ENCODE results near the gene TAF1B.
"Not testable (repeated sequence)": the region's sequence is repeated elsewhere in the genome, so short reads cannot be mapped to it uniquely, and the experiment has no call there.

TAF1B gene

DNA sequence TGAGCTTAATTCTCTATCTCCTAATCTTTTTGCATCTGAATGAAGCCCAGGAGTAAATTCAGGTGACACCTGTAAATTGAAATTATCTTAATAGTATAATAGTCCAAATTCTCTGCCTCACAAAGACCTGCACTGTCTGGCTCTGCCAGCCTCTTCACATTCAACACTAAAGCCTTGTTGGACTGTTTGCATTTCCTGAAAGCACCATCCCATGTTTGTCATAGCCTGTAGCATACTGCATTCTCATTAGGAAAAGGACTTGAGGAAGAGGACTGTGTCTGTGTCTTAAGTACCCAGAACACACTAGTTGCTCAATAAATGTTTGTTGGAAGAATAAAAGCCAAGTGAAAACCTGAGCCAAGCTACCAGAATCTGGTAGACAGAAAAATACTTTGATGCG is 65.4 kb downstream of the TAF1B start:
- TF ChIP-seq ZNF274 (IDR thresholded peaks at IDR 0.05; ENCODE audit: low read depth, low read length): no peak
- TF ChIP-seq YY1 (IDR thresholded peaks at IDR 0.05; ENCODE audit: insufficient read depth, insufficient read length): no peak
- TF ChIP-seq SUZ12 (IDR thresholded peaks at IDR 0.05; ENCODE audit: extremely low read depth, insufficient read depth, insufficient read length): no peak
- no peaks in the 10 kb centered on the region for H3K4me1 ChIP-seq (ENCODE audit: insufficient read depth, insufficient read length)
- H3K9me3 ChIP-seq (ENCODE audit: insufficient read depth, low read length): no peaks in the 10 kb centered on the region
- peaks cover 30% of the 10 kb centered on the region for H3K36me3 ChIP-seq (ENCODE audit: insufficient read depth, insufficient read length, low read length)
- H3K4me3 ChIP-seq (ENCODE audit: insufficient read length, low read depth): no peak overlapping the region
- no peak for DNase-seq (ENCODE audit: low read depth, low spot score)
- no peak overlapping the region for H3K9ac ChIP-seq (ENCODE audit: insufficient read length, low read depth)
- H3K27me3 ChIP-seq (ENCODE audit: insufficient read depth, insufficient read length): no peaks in the 10 kb centered on the region

DNA sequence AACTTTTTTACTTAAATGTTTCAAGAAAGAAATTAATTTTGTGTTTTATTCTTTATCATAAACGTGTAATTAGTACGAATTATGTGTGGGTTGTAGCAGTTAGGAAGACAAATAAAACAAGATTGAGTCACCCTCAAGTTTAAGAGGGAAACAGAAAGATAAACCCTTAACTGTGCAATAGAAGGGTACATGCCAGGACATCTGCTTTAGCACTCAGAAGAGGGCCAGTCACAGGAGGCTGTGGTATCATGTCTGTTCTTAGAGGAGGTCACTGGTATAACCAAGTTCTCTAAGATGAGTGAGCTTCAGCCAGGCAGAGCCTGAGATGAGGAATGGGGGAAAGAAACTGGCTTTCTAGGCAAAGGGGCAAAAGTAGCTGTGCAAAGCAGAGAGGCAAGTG is 65.8 kb downstream of the TAF1B start:
- Histone ChIP-seq H3K4me1 (ENCODE audit: insufficient read depth, insufficient read length) (no peaks in the 10 kb centered on the region), H3K36me3 (ENCODE audit: insufficient read depth, insufficient read length, low read length) (peaks cover 33% of the 10 kb centered on the region), H3K27me3 (ENCODE audit: insufficient read depth, insufficient read length) (no peaks in the 10 kb centered on the region), H3K9me3 (ENCODE audit: insufficient read depth, low read length) (no peaks in the 10 kb centered on the region), H3K4me3 (ENCODE audit: insufficient read length, low read depth) (no peak overlapping the region), H3K9ac (ENCODE audit: insufficient read length, low read depth) (no peak overlapping the region)
- TF ChIP-seq ZNF274 (IDR thresholded peaks at IDR 0.05; ENCODE audit: low read depth, low read length): no peak
- no peak for TF ChIP-seq SUZ12 (IDR thresholded peaks at IDR 0.05; ENCODE audit: extremely low read depth, insufficient read depth, insufficient read length)
- TF ChIP-seq YY1 (IDR thresholded peaks at IDR 0.05; ENCODE audit: insufficient read depth, insufficient read length): no peak
- no peak for DNase-seq (ENCODE audit: low read depth, low spot score)

DNA sequence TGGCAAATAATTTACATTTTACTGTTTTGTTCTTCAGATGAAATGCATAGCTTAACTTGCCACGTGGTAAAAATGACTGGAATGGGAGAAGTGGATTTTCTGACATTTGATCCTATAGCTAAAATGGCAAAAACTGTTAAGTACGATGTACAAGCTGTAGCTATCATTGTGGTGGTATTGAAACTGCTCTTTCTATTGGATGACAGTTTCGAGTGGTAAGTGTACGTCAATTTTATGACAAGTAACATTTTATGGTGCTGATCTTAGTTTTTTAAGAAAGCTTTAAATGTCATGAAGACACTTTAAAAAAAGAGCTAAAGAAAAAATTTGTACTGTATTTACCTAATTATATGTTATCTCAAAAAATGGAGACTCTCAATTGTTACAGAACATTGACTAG is 67.4 kb downstream of the TAF1B start:
- H3K27me3 ChIP-seq (ENCODE audit: insufficient read depth, insufficient read length): no peaks in the 10 kb centered on the region
- H3K4me3 ChIP-seq (ENCODE audit: insufficient read length, low read depth): no peak overlapping the region
- DNase-seq (ENCODE audit: low read depth, low spot score): no peak
- no peaks in the 10 kb centered on the region for H3K9me3 ChIP-seq (ENCODE audit: insufficient read depth, low read length)
- H3K9ac ChIP-seq (ENCODE audit: insufficient read length, low read depth): no peak overlapping the region
- no peak for TF ChIP-seq ZNF274 (IDR thresholded peaks at IDR 0.05; ENCODE audit: low read depth, low read length)
- no peak for TF ChIP-seq YY1 (IDR thresholded peaks at IDR 0.05; ENCODE audit: insufficient read depth, insufficient read length)
- no peak for TF ChIP-seq SUZ12 (IDR thresholded peaks at IDR 0.05; ENCODE audit: extremely low read depth, insufficient read depth, insufficient read length)
- peaks cover 2% of the 10 kb centered on the region for H3K4me1 ChIP-seq (ENCODE audit: insufficient read depth, insufficient read length)
- peaks cover 34% of the 10 kb centered on the region for H3K36me3 ChIP-seq (ENCODE audit: insufficient read depth, insufficient read length, low read length)

DNA sequence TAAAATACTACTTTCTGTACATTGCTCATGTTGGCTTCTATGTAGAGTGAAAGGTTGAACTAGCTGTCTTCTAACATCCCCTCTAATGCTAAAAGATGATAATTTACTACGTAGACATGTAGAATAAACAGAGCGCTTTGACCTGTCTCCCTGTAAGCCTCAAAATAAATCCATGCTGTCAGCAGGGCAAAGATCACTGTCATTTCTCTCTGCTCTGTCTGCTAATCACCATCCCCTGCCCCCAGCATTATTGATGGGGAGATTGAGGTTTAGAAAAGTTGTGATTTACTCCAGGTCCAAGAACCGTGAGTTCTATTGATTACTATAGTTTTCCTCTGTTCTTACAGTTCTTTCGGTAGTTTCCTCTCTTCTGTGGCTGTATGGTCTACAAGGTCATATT is 69.2 kb downstream of the TAF1B start:
- no peak overlapping the region for H3K4me3 ChIP-seq (ENCODE audit: insufficient read length, low read depth)
- no peaks in the 10 kb centered on the region for H3K9me3 ChIP-seq (ENCODE audit: insufficient read depth, low read length)
- peaks cover 2% of the 10 kb centered on the region for H3K4me1 ChIP-seq (ENCODE audit: insufficient read depth, insufficient read length)
- H3K9ac ChIP-seq (ENCODE audit: insufficient read length, low read depth): no peak overlapping the region
- DNase-seq (ENCODE audit: low read depth, low spot score): no peak
- TF ChIP-seq ZNF274 (IDR thresholded peaks at IDR 0.05; ENCODE audit: low read depth, low read length) (no peak), SUZ12 (IDR thresholded peaks at IDR 0.05; ENCODE audit: extremely low read depth, insufficient read depth, insufficient read length) (no peak), YY1 (IDR thresholded peaks at IDR 0.05; ENCODE audit: insufficient read depth, insufficient read length) (no peak)
- H3K36me3 ChIP-seq (ENCODE audit: insufficient read depth, insufficient read length, low read length): peaks cover 39% of the 10 kb centered on the region
- H3K27me3 ChIP-seq (ENCODE audit: insufficient read depth, insufficient read length): no peaks in the 10 kb centered on the region

DNA sequence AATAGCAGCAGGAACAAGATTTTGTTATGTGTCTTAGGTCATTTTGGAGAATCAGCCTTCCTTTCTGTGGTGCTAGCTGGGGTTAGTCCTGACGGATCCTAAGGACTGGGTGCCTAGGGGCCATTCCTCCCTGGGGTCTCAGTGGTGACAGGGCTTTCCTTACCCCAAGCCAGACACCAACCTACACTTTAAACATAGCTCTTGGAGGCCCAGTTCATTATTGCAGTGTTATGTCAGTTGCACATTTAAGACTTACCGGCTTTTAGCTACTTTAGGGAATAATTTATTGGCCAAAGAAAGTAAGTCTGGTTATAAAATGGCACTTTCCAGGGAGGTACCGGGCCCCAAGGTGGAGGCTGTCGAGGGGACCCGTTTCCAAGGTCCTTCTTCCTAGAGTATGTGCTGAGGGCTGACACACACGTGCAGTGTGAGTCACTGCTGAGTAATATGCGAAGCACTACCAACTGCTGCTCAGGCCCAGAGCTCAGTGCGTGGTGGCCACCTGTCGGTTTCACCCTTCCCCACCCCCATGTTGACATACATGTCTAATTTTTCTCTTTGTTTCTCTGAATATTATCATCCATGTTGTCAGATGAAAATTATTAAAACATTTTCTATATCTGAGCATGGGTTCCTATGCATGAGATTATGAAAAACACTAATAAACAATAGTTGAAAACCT is 71.3 kb downstream of the TAF1B start:
- Histone ChIP-seq H3K4me1 (ENCODE audit: insufficient read depth, insufficient read length) (peaks cover 2% of the 10 kb centered on the region), H3K27me3 (ENCODE audit: insufficient read depth, insufficient read length) (no peaks in the 10 kb centered on the region), H3K9me3 (ENCODE audit: insufficient read depth, low read length) (no peaks in the 10 kb centered on the region), H3K36me3 (ENCODE audit: insufficient read depth, insufficient read length, low read length) (peaks cover 49% of the 10 kb centered on the region), H3K9ac (ENCODE audit: insufficient read length, low read depth) (no peak overlapping the region), H3K4me3 (ENCODE audit: insufficient read length, low read depth) (no peak overlapping the region)
- TF ChIP-seq ZNF274 (IDR thresholded peaks at IDR 0.05; ENCODE audit: low read depth, low read length) (no peak), SUZ12 (IDR thresholded peaks at IDR 0.05; ENCODE audit: extremely low read depth, insufficient read depth, insufficient read length) (no peak), YY1 (IDR thresholded peaks at IDR 0.05; ENCODE audit: insufficient read depth, insufficient read length) (no peak)
- DNase-seq (ENCODE audit: low read depth, low spot score): no peak

DNA sequence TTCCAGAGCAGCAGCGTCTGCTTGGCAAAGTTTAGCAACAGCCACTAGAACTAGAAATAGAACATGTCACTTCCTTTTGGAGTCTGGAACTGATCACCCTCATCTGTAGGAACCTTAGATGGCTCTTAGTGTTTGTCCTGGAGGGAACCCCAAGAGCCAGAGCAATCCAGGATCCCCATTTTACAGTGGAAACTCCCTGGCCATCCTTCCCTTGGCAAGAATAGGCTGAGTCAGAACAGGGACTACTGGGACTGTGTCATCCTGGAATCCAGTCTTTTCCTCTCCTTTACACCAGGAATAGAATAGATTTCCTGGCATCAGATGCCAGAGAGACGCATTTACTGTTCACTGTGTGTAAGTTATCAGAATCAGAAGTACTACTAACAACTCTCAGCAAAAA is 75.0 kb downstream of the TAF1B start:
- TF ChIP-seq YY1 (IDR thresholded peaks at IDR 0.05; ENCODE audit: insufficient read depth, insufficient read length) (no peak), SUZ12 (IDR thresholded peaks at IDR 0.05; ENCODE audit: extremely low read depth, insufficient read depth, insufficient read length) (no peak), ZNF274 (IDR thresholded peaks at IDR 0.05; ENCODE audit: low read depth, low read length) (no peak)
- Histone ChIP-seq H3K27me3 (ENCODE audit: insufficient read depth, insufficient read length) (no peaks in the 10 kb centered on the region), H3K36me3 (ENCODE audit: insufficient read depth, insufficient read length, low read length) (peaks cover 57% of the 10 kb centered on the region), H3K4me1 (ENCODE audit: insufficient read depth, insufficient read length) (peaks cover 2% of the 10 kb centered on the region), H3K4me3 (ENCODE audit: insufficient read length, low read depth) (no peak overlapping the region), H3K9me3 (ENCODE audit: insufficient read depth, low read length) (no peaks in the 10 kb centered on the region), H3K9ac (ENCODE audit: insufficient read length, low read depth) (no peak overlapping the region)
- no peak for DNase-seq (ENCODE audit: low read depth, low spot score)

DNA sequence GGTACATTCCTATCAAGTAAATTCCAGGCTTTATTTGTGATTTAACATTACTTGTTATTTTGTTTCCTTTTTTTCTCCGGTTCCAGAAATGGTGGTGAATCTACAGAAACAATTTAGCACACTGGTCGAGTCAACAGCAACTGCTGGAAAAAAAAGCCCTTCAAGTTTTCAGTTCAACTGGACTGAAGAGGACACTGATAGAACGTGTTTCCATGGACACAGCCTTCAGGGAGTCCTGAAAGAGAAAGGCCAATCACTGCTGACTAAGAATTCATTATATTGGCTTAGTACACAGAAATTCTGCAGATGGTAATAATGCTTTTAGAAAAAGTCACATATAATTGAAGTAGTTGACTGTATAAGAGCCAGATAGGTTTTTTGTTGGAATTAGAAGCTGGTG is 76.2 kb downstream of the TAF1B start:
- Histone ChIP-seq H3K27me3 (ENCODE audit: insufficient read depth, insufficient read length) (no peaks in the 10 kb centered on the region), H3K36me3 (ENCODE audit: insufficient read depth, insufficient read length, low read length) (peaks cover 55% of the 10 kb centered on the region), H3K9ac (ENCODE audit: insufficient read length, low read depth) (no peak overlapping the region), H3K4me1 (ENCODE audit: insufficient read depth, insufficient read length) (no peaks in the 10 kb centered on the region), H3K9me3 (ENCODE audit: insufficient read depth, low read length) (no peaks in the 10 kb centered on the region), H3K4me3 (ENCODE audit: insufficient read length, low read depth) (no peak overlapping the region)
- TF ChIP-seq YY1 (IDR thresholded peaks at IDR 0.05; ENCODE audit: insufficient read depth, insufficient read length) (no peak), ZNF274 (IDR thresholded peaks at IDR 0.05; ENCODE audit: low read depth, low read length) (no peak), SUZ12 (IDR thresholded peaks at IDR 0.05; ENCODE audit: extremely low read depth, insufficient read depth, insufficient read length) (no peak)
- no peak for DNase-seq (ENCODE audit: low read depth, low spot score)

DNA sequence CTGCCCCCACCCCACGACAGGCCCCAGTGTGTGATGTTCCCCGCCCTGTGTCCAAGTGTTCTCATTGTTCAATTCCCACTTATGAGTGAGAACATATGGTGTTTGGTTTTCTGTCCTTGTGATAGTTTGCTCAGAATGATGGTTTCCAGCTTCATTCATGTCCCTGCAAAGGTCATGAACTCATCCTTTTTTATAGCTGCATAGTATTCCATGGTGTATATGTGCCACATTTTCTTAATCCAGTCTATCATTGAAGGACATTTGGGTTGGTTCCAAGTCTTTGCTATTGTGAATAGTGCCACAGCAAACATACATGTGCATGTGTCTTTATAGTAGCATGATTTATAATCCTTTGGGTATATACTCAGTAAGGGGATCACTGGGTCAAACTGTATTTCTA is 83.7 kb downstream of the TAF1B start:
- not testable (repeated sequence) for H3K4me1 ChIP-seq (ENCODE audit: insufficient read depth, insufficient read length); H3K9me3 ChIP-seq (ENCODE audit: insufficient read depth, low read length); H3K9ac ChIP-seq (ENCODE audit: insufficient read length, low read depth); H3K4me3 ChIP-seq (ENCODE audit: insufficient read length, low read depth); H3K27me3 ChIP-seq (ENCODE audit: insufficient read depth, insufficient read length); DNase-seq (ENCODE audit: low read depth, low spot score)
- H3K36me3 ChIP-seq (ENCODE audit: insufficient read depth, insufficient read length, low read length): peaks cover 15% of the 10 kb centered on the region
